ENCODE data around the gene BAX. TPM values are rescaled to one million over a fixed set of nuclear protein-coding genes. Genes with fewer than 3 reads are reported as not detected.

Gene BAX
- total and polyA plus RNA-seq, 9 of the 15 experiments (the other 6 are each of a cell fraction or from before 2014, with no cell fraction given) = 3.2 to 95.4 (median 44.5) TPM

- TF ChIP-seq REST (IDR thresholded peaks at IDR 0.05; ENCODE audit: borderline replicate concordance) (peak; percentile 33), REST (CRISPR knock-in tag; IDR thresholded peaks at IDR 0.05; ENCODE audit: low read depth) (no peak), XRCC5 (IDR thresholded peaks at IDR 0.05; ENCODE audit: low read depth, low read length) (peak; percentile 27; the same call in 1 of the 2 replicates), LEF1 (IDR thresholded peaks at IDR 0.05) (0 out of 2 replicates have a peak, but pooled peaks have one; percentile 15), TEAD1 (CRISPR knock-in tag; IDR thresholded peaks at IDR 0.05) (no peak), NR2C1 (IDR thresholded peaks at IDR 0.05) (peak; percentile 52; the same call in 1 of the 2 replicates), NR2C1 (tag; IDR thresholded peaks at IDR 0.05) (peak; percentile 52; the same call in 1 of the 2 replicates), NRF1 (conservative IDR thresholded peaks at IDR 0.05 in 1 of 2, IDR thresholded peaks at IDR 0.05 in 1 of 2) (peak; percentile 89 to 91), NFIC (IDR thresholded peaks at IDR 0.05) (peak; percentile 22; the same call in 1 of the 2 replicates), BCLAF1 (IDR thresholded peaks at IDR 0.05; ENCODE audit: borderline replicate concordance in 1 of 2, control insufficient read depth in 1 of 2, low read depth in 2 of 2, low read length in 1 of 2) (no peak), TFAP4 (CRISPR knock-in tag; IDR thresholded peaks at IDR 0.05; ENCODE audit: borderline replicate concordance) (peak; percentile 67; the same call in 1 of the 2 replicates), BHLHE40 (IDR thresholded peaks at IDR 0.05; ENCODE audit: low read length) (peak; percentile 80), HCFC1 (IDR thresholded peaks at IDR 0.05; ENCODE audit: low read depth, low read length) (peak; percentile 98), MTA1 (IDR thresholded peaks at IDR 0.05; ENCODE audit: borderline replicate concordance) (0 out of 2 replicates have a peak, but pooled peaks have one; percentile 28), ARID1B (IDR thresholded peaks at IDR 0.05) (peak; percentile 78), SRSF3 (IDR thresholded peaks at IDR 0.05; ENCODE audit: insufficient read depth, low read length) (0 out of 2 replicates have a peak, but pooled peaks have one; percentile 36), GTF2A2 (tag; IDR thresholded peaks at IDR 0.05) (no peak)
Observed at GRCh38 chr19:48918801-48919247, 35.9 kb upstream of the BAX start (continued).
